Globus pallidus (tissue), 1 donor: ENCODE data around the gene BEGAIN.

Source experiments
- DNase-seq: peaks from one replicate; pipeline ENCODE4 v3.0.0-alpha.2; 2015; ENCODE audit warnings: low spot score

Gene BEGAIN

DNA sequence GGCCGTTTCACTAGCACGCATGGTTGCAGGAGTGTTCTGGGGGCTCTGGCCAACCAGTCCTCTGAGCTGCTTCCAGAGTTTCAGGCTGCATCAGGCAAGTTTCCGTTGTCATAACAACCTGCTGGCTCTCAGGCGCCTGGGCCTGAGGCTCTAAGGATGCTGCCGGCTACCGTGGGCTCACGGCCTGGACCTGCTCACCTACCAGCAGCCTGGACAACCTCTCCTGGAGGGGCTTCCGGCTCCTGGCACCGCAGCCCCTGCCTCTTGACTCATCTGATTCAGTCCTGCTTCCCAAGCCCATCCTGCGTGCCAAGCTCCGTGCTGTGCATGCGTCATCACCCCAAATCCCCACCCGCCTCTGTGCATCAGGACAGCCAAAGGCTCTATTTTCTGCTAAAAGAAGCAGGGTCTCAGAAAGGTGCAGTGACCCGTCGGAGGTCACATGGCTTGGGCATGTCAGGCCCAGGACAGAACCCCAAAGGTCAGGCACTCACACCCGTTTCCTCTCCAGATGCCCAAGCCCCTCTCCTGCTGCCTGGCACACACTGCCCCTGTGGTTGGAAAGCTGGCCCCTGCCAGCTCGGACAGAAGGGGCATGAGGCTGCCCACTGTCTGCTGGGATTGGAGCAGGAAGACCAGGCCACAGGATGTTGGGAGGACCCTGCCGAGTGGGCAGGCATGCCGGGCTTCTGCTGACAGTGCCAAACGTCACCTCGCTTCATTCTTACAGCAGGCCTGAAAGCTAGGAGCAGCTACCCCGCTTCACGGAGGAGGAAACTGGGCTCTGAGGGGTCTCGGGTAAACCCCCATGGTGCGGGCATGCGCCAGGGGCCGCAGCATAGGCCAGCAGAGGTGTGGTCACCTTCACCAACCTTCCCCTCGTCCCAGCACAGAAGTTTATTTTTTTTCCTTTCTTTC is 5.7 kb downstream of the BEGAIN start:
- no peak for DNase-seq

DNA sequence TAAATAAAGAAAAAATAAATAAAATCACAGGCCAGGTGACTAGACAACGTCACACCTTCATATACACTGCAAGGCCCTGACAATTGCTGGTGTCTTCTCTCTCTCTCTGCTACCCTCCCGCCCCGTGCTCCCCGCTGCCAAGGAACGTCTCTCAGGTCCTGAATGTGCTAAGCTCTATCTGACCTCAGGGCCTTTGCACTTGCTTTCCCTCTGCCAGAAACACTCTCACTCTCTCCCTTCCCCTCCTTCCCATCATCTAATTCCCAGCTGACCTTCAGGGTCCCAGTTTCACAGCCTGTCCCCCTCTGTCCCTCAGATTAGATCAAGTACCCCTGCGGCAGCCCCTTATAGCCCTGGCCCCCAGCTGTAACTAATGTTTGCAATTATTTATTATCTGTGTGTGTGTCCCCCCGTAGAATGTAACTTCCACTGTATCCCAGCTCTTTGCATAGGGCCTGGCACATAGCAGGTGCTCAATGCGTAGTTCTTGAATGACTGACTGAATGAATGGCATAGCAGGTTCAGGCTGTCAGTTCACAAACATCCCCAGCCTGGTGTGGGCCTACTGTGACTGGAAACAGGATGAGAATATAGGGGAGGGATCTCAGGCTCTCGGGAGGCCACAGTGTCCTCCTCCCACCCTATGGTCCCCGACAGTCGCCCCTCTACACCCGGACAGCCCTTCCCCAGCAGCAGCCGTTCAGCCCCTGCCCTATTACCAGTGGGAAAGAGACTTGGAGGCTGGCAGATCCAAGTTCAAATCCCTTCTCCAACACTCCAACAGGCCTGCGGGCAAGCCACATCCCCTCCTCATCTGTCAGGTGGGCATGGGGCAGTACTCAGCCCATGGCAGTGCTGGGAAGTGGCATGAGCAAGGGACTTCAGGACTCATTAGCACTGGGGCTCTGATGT is 6.6 kb downstream of the BEGAIN start:
- DNase-seq: no peak

DNA sequence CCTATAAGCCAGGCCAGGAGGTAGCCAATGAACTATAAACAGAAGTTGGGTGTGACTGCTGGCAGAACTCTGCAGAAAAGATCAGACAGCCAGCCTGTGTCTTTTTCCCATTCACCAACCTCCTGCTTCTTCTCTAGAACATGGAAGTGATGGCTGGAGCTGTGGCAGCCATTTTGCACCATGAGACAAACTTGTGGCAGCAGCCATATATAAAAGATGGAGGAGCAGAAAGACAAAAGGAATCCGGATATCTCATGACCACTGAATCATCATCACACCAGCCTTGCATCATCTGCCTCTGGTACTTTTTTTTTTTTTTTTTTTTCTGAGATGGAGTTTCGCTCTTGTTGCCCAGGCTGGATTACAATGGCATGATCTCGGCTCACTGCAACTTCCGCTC is 8.7 kb downstream of the BEGAIN start:
- no peak for DNase-seq

DNA sequence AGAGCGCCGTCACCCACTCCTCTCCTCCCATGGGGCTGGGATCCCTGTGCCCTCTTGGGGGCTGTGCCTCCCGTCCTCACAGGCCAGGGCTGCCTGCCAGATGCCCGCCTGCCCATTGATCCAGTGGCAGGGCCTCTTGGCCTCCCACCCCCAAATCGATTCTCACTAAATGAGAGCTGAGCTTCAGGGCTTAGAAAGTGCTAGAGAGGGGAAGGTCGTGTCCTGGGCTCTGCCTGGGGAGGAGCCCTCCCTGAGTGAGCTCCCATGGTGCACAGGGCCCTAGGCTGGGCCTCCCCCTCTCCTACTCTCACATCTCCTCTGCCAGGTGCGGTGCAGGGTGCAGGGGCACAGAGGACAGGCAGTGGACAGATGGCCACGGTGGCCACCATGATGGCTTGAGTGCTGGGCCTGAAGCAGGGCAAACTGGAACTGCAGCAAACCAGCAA is 9.2 kb downstream of the BEGAIN start:
- DNase-seq: no peak

DNA sequence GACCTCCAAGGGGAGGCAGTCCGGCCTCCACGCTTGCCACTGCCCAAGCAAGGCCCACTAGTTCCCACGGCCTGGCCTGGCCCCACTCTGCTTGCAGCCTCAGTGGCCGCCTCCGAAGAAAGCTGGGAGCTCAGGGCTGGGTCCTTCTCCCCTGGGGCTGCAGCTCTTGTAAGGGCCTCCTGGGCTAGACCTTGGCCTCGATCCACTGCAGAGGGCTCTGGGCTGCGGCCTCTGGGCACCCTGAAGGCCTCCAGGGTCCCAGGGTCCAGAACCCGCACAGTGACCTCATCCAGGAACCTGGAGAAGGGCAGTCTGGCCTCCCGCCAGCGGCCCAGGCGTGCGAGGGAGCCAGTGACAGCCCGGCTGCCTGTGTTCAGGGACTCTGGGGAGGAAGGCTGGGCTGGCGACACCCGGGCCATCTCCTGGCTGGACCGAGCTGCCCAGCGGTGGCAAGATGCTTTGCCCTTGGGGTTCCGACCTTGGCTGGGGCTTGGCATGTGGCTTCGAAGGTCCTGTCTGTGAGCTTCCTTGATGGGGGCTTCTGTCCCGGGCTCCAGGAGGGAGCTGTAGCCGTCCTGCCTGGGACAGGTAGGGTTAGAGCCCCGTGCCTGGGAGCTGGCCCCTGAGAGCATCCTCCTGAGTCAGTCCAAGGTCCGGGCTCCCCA is 9.8 kb downstream of the BEGAIN start:
- no peak for DNase-seq

DNA sequence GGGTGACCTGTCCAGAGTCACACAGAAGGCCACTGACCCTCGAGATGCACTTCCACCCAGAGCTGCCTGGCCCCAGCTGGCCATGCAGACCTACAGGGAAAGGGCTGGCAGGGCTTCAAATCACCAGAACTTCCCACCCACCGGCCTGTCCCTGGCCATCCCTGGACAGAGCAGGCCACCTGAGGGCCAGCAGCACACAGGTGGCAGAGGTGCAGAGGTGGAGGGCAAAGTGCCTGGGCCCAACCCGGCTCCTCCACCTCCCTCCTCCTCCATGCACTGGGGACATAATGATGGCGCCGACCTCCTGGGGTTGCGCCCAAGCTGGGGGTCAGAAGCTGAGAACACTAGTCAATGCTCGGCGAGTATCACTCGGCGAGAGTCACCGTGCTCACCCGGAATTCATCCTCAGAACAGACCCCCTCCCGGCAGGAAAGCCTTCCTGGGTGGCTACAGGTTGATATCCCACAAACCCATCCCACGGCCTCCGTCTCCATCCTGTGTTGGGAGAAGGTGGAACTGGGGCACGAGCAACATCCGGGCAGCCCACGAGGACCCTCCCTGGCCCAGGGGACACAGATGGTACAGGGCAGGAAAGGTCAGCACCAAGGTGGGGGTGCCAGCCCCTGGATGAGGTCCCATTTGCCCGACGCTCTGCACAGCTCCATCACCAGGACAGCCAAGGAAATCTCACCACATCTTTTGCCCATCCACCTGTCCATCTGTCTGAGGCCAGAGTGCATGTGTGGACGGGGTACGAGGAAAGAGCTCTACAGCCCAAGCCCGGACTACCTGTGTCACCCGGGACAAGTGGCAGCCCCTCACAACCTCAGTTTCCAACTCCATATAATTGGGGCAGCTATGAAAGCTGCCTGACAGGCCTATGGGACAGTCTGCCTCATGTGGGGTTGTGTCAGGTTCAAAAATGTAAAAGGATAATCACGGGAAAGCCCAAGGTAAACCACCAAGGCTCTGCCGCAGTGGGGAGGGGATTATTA is 10.8 kb downstream of the BEGAIN start:
- no peak for DNase-seq

DNA sequence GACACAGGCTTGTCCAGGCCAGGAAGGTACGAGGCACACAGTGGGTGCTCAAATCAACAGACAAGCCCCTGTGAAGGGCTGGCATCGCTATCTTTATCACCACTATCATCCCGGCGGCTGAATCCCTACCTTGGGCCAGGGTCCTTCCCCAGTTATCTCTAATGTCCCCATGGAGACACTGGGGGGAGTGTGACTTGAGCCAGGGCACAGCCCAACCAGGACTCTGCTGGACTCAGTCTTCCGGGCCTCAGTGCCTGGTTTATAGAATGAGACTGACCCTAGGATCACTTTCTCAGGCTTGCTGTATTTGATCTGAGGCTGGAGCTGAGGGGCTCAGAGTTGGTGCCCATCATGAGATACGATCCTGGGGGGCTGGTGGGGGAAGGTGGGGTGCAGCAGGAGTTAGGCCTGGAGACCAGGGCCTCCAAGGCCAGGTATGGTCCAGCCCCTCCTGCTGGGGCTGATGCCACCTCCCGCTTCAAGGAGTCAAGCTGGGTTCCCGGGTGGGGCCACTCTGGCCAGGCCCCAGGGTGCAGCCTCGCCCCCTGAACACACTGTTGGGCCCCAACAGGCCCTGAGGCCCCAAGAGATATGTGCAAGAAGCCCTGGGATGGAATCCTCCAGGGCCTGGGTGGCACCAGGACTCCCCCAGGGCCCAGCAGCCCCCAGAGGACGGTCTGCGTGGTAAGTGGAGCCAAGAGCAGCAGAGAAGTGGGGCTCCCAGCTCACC is 11.8 kb downstream of the BEGAIN start:
- DNase-seq: no peak

DNA sequence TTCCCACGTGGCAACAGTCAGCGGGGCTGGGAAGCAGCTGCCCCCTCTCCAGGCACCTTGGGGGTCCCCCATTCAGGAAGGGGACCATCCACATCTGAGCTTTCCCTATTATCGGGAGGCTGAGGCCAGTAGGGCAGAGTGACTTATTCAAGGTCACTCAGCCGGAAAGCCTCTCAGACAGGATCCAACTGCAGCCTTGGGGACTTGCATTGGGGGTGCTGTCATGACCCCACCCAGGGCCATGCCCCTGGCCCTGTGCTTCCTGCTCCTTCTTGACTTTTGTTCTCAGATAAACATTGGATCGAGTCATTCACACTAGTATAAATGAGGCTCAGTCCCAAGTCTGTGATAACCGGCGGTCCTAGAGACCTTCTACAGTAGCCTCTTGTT is 12.6 kb downstream of the BEGAIN start:
- DNase-seq: no peak

DNA sequence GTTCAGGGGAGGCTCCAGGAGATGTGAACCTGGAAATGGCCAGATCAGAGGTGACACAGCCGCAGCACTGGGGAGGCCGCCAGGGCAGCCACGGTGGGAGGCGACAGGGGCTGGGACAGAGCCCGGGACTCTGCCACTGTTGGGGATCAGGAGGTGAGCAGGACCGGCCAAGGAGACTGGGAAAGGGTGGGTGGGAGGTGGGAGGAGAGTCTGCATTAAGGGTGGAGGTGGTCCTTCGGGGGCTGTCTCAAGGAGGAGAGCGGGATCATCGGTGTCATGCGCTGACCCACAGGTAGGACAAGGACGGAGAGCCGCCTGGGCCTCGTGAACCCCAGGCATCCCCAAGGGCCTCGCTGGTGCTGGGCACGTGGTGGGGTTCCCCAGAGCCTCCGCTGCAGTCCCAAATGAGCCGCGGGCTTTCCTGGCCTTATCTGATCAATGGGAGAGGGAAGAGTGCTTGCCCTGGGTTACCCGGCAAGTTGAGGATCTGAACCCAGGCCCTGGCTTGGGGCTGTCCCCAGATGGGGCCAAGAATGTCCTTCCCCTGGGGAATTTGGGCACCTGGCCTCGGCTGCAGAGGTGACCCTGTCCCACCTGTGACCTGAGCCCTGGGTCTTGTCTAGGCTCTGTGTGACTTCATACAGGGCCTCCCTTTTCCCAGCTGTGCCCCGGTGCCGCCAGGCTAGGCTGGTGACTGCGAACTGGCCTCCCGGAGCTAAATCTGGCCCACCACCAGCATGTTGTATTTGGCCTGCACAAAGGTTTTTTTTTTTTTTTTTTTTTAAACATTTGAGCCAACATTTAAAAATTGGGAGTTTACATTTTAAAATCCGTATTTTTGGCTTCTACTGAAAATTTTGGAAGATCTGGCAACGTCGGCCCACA is 13.2 kb downstream of the BEGAIN start:
- DNase-seq: no peak

DNA sequence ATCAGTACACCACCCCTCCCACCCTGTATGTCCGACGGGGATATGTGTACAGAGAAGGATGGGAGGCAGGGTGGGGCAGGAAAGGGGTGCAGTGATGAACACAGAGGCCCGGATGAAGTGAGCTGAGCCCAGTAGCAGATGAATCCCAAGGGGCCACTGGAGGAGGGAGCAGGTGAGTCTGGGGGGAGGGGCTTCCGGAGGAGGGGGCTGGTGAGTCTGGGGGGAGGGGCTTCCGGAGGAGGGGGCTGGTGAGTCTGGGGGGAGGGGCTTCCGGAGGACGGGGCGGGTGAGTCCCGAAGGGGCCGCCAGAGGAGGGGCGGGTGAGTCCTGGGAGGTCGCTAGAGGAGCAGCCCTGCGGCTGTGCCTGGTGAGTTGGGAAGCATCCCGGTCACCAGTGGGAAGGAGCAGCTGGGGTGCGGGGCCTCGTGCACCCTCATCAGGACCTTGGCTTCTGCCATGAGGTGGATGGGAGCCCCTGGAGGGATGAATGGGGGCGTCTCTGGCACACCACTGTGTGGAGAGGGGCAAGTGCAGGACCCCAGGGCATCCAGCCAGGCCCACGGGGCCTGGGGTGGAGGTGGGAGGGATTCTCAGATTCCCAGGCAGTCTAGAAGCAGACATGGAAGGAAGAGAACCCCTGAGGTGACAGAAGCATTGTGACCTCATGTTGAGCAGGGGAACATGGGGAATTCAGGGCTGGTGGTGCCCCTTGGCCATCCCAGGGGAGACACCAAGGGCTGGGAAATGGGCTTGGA is 14.0 kb downstream of the BEGAIN start:
- DNase-seq: no peak

DNA sequence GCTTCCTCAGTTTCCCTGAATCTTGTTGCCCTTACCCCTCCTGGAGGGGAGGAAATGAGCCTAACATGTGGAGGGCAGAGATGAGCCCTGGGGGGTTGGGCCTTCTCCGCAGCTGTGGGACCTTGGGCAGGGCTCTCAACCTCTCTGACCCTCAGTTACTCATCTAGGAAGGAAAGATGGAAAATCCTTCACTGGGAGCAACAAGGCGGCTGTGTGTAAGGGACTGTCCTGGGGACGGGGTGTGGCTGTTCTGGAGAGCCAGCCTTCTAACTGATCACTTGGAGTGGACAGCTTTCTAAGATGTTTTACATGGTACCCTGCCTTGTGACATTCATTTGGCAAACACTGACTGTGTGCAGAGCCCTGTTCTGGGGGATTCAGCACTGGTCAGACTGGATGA is 14.7 kb downstream of the BEGAIN start:
- no peak for DNase-seq

DNA sequence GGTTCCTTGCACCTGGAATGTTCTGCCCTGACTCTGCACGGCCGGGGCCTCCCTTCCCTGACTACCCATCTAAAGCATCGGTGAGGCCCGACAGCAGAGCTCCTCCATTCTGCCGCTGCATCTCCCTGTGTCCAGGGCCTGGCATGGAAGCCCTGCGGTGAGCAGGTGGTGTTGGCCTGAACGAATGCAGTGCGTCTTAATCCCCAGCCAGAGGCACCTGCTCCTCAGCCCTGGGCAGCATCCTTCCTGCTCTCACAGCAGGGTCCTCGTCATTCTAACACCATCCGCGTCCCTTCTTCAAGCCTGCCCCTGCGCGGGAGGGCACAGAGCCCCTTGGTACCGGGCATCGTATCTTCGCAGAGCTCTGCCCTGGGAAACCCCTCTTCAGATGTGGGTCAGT is 15.4 kb downstream of the BEGAIN start:
- DNase-seq: no peak

DNA sequence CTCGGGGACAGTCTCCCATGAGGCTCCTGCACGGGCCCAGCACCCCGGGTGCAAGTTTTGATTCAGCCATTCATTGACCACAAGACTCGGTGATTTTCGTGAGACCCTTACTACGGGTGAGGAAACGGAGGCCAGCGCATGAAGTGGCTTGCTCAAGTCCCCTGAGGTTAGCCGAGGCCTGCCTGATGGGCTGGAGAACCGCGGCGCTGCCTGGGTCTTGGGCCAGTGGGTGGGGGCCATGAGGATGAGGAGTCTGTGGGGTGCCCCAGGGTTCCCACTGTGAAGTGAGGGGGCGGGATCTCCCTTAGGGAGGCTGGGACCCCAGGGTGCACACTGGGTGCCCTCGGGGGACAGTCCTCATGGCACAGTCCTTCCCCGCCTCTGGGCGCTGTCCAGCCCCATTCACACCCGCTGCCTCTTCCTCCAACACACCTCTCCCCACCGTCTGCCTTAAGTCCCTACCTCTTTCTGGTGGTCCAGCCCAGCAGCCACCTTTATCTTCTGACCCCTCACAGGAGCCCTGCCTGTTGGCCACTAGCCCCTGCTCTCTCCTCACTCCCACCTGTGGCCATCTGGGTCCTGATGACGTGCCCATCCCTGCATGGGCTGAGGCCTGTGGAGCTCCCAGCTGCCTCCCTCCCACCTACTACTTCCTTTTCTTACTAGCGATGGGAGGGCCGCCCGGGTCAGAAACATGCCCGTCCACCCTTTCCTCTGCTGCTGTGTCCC is 16.3 kb downstream of the BEGAIN start:
- no peak for DNase-seq

DNA sequence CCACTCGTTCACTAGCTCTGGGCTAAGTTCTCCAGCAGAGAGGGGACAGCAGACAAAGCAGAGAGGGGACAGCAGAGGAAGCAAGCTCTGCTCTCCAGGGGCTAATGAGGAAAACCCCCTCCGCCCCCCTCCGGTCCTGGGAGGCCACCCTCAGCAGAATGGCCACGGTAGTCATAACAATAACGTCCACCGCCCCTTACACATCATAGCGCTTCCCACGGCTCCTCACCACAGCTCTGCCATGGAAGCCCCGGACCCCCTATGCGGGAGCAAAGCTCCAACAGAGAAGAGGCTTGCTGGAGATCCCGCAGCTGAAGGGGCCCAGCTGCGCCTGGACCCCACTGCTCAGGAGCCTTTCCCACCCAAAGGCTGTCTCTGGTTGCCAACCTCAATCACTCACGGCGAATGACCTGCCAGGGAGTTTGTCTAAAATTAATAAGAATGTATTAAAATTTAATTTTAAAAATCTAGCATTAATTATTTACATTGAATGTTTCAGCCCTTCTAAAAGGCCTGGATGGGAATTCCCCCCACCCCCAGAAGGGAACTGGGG is 17.4 kb downstream of the BEGAIN start:
- no peak for DNase-seq

DNA sequence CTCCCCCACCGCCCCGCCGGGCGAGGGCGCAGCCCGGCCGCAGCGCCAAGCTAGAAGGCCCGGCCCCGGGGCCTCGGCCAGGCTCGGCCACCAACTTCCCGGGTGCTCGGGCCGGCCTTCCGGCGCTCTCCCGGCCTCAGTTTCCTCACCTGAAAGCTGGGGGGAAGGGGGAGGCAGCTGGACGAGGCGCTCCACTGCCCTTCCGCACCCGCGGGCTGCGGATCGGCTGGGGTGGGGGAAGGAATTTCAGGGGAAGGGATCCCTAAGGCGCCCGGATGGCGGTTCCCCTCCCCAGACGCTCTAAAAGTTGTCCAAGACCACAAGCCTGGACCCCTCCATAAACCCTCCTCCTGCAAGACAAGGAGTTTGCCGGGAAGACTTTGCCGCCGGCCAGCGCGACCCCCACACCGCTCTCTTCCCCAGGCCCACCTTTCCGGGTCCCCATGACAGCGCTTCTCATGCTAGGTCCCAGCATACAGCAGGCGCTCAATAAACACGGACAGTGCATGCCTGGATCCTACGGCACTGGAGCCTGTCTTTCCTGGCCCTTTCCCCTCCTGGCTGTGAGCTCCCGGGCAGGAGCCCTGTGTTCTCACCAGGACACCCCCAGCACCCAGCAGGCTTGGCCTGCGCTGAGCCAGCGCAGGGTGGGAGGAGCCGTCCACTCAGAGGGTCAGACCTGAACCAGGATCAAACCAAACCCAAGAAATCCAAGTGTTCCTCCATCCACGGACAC is 18.1 kb downstream of the BEGAIN start:
- DNase-seq: no peak

DNA sequence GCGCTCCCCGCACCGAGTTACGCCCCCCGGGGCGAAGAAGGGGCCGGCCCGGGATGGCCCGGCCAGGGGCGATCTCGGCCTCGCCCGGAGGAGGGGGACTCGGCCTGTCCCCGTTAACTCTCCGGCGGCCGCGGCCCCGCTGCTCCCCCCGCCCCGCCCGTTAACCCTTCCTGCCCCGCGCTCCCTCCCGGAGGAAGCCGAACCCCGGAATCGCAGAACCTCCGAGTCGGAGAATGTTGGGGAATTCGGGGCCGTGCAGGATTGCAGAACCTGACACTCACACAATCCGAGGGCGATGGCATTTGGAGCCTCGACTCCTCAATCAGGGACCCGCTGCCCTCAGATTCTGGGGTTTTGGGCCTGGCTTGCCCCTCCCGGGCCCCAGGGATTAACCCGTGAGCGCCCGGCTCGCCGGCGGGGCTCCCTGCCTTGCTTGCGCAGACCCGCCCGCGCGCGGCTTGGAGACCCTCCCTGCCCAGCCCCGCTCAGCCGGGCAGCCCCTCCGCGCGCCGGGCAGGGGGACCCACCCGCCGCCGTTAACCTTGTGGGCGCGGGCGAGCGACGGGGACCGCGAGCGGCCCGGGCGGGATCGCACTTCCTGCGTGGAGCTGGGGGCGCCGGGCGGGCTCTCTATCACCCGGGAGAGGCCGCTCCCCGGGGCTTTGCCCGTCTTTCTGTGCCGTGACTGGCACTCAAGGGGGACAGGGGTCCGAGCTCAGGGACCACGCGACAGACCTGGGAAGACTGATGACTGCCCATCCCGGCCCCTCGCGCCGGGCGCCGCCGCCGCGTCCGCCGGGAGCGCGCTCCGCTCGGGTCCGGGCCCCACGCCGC is 18.8 kb downstream of the BEGAIN start:
- no peak for DNase-seq
